ENCODE data around the gene CXorf65.

The CXorf65 gene

DNA sequence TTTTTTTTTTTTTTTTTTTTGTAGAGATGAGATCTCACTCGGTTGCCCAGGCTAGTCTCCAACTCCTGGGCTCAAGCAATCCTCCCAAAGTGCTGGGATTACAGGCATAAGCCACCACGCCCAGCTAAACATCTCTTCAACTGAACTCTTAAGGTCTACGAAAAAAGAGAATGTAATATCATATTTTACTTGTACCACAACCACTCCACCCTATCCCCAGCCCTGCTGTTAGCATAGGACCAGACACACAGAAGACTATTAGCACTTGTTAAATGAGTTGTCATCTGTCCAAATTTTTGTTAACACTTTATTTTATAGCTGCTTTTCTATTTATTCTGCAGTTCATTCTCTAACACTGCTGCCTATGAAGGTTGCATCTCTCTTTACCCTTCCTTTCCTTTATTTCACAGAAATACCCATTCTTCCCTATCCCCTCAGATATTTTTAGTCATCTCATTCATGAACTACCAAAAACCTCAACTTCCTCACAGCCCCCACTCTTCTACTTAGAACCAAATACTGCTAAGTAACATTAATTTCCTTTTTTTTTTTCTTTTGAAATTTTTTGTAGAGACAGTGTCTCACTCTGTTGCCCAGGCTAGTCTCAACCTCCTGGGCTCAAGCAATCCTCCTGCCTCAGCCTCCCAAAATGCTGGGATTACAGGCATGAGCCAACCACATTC lies 48.6 kb downstream of the CXorf65 start:
- no peak for DNase-seq

DNA sequence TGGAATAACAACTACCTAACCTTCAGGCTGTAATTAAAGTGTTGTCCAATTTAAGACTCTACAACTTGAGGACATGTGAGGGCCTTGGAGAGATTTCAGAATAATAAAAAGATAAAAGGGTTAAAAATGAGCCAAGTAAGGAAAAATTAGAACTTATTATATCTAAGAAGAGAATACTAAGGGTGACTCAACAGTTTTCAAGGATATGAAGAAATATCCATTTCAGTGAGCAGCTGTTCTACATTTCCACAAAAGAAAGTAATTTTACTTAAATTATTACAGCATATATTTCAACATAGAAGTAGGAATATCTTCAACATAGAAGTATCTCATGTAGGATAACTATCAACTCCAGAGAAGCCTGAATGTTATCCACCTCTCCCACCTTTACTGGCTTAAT lies 49.7 kb downstream of the CXorf65 start:
- DNase-seq: no peak
